ENCODE results near the gene IGF2BP1. TPM values are rescaled to one million over a fixed set of nuclear protein-coding genes. Genes with fewer than 3 reads are reported as not detected.

The IGF2BP1 gene
- total and polyA plus RNA-seq, 2 of the 8 experiments (the other 6 are each of a cell fraction or from before 2014, with no cell fraction given): 41.6 to 513 TPM

- TF ChIP-seq CTBP2 (IDR thresholded peaks at IDR 0.05; ENCODE audit: borderline replicate concordance, insufficient read depth, insufficient read length, low read length): no peak
- TF ChIP-seq TBP (IDR thresholded peaks at IDR 0.05; ENCODE audit: low read depth, low read length): no peak
- TF ChIP-seq RAD21 (IDR thresholded peaks at IDR 0.05 in 1 of 2, conservative IDR thresholded peaks at IDR 0.05 in 1 of 2; ENCODE audit: low read depth in 2 of 2, low read length in 2 of 2): no peak
- TF ChIP-seq SP4 (IDR thresholded peaks at IDR 0.05; ENCODE audit: low read length): no peak
- TF ChIP-seq CTCF (IDR thresholded peaks at IDR 0.05; ENCODE audit: control extremely low read depth in 1 of 3, insufficient read depth in 1 of 3, low read depth in 1 of 3, low read length in 3 of 3): no peak
- no peak for TF ChIP-seq FOSL1 (IDR thresholded peaks at IDR 0.05; ENCODE audit: insufficient read depth, low read depth, low read length)
Observed at GRCh38 chr17:49046912-49047311, 49.7 kb downstream of the IGF2BP1 start (continued).
